Measurements from ENCODE around the gene CDKL4. TPM values are rescaled to one million over a fixed set of nuclear protein-coding genes. Genes with fewer than 3 reads are reported as not detected.
"Not testable (repeated sequence)": the region's sequence is repeated elsewhere in the genome, so short reads cannot be mapped to it uniquely, and the experiment has no call there.

The CDKL4 gene
- polyA plus RNA-seq, 3 donors, result 0.06 TPM; not detected in 2

GRCh38 chr2:39154944-39155343 is 88.8 kb downstream of the CDKL4 start:
- no peak overlapping the region for H3K27ac ChIP-seq (ENCODE audit: low read depth, low read length)

GRCh38 chr2:39153312-39153711 is 90.5 kb downstream of the CDKL4 start:
- 80 to 95% (median 85%) methylated on average over 1 of the region's 1 CpG for WGBS, 3 donors
- no peak overlapping the region for H3K27ac ChIP-seq (ENCODE audit: low read depth, low read length)

More at GRCh38 chr2:39154944-39155343, 88.8 kb downstream of the CDKL4 start:
- 72 to 91% (median 77%) methylated on average over 3 of the region's 3 CpGs for WGBS, 3 donors

- 78 to 92% (median 85%) methylated on average over 2 of the region's 2 CpGs for WGBS, 3 donors
- no peak overlapping the region for H3K27ac ChIP-seq (ENCODE audit: low read depth, low read length)
Measured at GRCh38 chr2:39152504-39152903, 91.3 kb downstream of the CDKL4 start.

GRCh38 chr2:39150890-39151497 is 92.8 kb downstream of the CDKL4 start:
- no peak overlapping the region for H3K27ac ChIP-seq (ENCODE audit: low read depth, low read length)
- 71 to 89% (median 78%) methylated on average over 9 of the region's 9 CpGs for WGBS, 3 donors

GRCh38 chr2:39150102-39150562 is 93.6 kb downstream of the CDKL4 start:
- 95 to 98% (median 96%) methylated on average over 6 of the region's 6 CpGs for WGBS, 3 donors
- H3K27ac ChIP-seq (ENCODE audit: low read depth, low read length), result no peak overlapping the region

GRCh38 chr2:39146630-39147029 is 97.1 kb downstream of the CDKL4 start:
- no peak overlapping the region for H3K27ac ChIP-seq (ENCODE audit: low read depth, low read length)

- H3K27ac ChIP-seq (ENCODE audit: low read depth, low read length), result no peak overlapping the region
- WGBS, 3 donors, result 85 to 92% (median 89%) methylated on average over 3 of the region's 3 CpGs
Measured at GRCh38 chr2:39145906-39146421, 97.8 kb downstream of the CDKL4 start.

- 98 to 99% (median 98%) methylated on average over 5 of the region's 5 CpGs for WGBS, 3 donors
- no peak overlapping the region for H3K27ac ChIP-seq (ENCODE audit: low read depth, low read length)
Measured at GRCh38 chr2:39144416-39144815, 99.4 kb downstream of the CDKL4 start.

- WGBS, 3 donors, result 64 to 84% (median 68%) methylated on average over 3 of the region's 3 CpGs
- H3K27ac ChIP-seq (ENCODE audit: low read depth, low read length), result no peak overlapping the region
Measured at GRCh38 chr2:39142904-39143605, 100.7 kb downstream of the CDKL4 start.

GRCh38 chr2:39141334-39142271 is 102.2 kb downstream of the CDKL4 start:
- H3K27ac ChIP-seq (ENCODE audit: low read depth, low read length), result no peak overlapping the region
- WGBS, 3 donors, result 49 to 53% (median 51%) methylated on average over 8 of the region's 8 CpGs

- not testable (repeated sequence) for H3K27ac ChIP-seq (ENCODE audit: low read depth, low read length)
- 84 to 91% (median 88%) methylated on average over 7 of the region's 7 CpGs for WGBS, 3 donors
Measured at GRCh38 chr2:39140948-39141333, 102.8 kb downstream of the CDKL4 start.

GRCh38 chr2:39140322-39140847 is 103.4 kb downstream of the CDKL4 start:
- 32 to 48% (median 42%) methylated on average over 3 of the region's 3 CpGs for WGBS, 3 donors
- H3K27ac ChIP-seq (ENCODE audit: low read depth, low read length), result no peak overlapping the region

- WGBS, 3 donors, result 53 to 65% (median 60%) methylated on average over 2 of the region's 2 CpGs
- H3K27ac ChIP-seq (ENCODE audit: low read depth, low read length), result no peak overlapping the region
Measured at GRCh38 chr2:39139511-39140237, 104.1 kb downstream of the CDKL4 start.

- 92 to 96% (median 96%) methylated on average over 8 of the region's 8 CpGs for WGBS, 3 donors
- H3K27ac ChIP-seq (ENCODE audit: low read depth, low read length), result no peak overlapping the region
Measured at GRCh38 chr2:39138837-39139211, 104.9 kb downstream of the CDKL4 start.

GRCh38 chr2:39138187-39138836 is 105.5 kb downstream of the CDKL4 start:
- not testable (repeated sequence) for H3K27ac ChIP-seq (ENCODE audit: low read depth, low read length)
- WGBS, 3 donors, result 81 to 96% (median 93%) methylated on average over 18 of the region's 18 CpGs

GRCh38 chr2:39136799-39137198 is 107.0 kb downstream of the CDKL4 start:
- no peak overlapping the region for H3K27ac ChIP-seq (ENCODE audit: low read depth, low read length)
- WGBS, 3 donors, result 62 to 86% (median 84%) methylated on average over 5 of the region's 5 CpGs

- H3K27ac ChIP-seq (ENCODE audit: low read depth, low read length), result no peak overlapping the region
- WGBS, 3 donors, result 62 to 71% (median 70%) methylated on average over 5 of the region's 5 CpGs
Measured at GRCh38 chr2:39135690-39136259, 108.0 kb downstream of the CDKL4 start.

Measured in adipose tissue (tissue), 3 donors.